GM10847 (cell line): ENCODE data around the gene ESPN.

ENCODE experiments used
- POLR2A ChIP-seq: IDR thresholded peaks from 2 replicates; pipeline ENCODE4 v1.6.1; 2011; ENCODE audit not compliant: insufficient read length; ENCODE audit errors: extremely low read depth

ESPN gene

DNA sequence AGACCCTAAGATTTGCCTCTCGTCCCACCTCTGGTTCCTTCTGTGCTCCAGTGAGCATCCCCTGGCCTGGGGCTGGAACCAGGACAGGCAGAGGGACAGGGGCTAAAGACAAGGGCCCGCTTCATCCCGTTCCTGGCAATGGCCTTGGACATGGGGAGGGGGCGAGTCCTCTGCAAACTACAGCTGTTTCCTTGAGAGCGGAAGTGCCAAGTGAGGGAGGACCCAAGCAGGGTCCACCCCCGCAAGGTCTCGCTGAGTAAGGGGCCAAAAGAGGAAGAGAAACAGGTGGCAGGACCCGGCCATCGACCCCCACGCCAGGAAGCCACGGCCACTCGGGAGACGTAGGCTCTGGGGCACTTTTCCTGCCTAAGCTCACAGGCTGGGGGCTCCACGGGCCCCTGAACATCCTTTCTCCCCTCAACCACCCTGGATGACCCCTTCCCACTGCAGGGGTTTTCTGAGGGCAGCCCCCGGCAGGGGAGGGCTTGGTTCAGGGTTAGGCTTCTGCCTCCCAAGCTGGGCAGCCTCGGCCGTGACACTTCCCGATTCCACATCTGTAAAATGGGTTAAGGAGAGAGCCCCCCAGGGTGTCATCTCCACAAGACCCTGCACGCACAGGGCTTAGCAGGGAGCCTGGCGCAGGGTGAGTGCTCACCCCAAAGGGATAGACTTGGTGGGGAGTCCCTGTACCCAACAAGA lies 84.8 kb downstream of the ESPN start:
- no peak for TF ChIP-seq POLR2A

DNA sequence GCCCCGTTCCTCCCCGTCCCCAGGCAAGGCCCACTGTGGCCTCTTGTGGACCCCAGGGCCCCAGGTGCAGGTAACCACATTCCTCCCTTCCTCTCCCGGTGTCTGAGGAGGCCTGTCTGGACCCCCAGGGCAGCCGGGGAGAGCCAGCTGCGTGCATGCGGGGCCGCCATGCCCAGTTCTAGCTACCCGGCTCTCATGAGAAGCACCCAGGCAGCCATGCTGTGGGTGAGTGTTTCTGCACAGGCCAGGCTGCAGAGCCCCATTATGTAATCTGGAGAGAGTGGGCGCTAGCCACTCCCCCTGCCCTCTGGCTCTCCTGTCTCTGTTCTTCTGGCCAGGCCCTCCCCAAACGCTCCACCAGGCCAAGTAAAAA lies 85.3 kb downstream of the ESPN start:
- no peak for TF ChIP-seq POLR2A

DNA sequence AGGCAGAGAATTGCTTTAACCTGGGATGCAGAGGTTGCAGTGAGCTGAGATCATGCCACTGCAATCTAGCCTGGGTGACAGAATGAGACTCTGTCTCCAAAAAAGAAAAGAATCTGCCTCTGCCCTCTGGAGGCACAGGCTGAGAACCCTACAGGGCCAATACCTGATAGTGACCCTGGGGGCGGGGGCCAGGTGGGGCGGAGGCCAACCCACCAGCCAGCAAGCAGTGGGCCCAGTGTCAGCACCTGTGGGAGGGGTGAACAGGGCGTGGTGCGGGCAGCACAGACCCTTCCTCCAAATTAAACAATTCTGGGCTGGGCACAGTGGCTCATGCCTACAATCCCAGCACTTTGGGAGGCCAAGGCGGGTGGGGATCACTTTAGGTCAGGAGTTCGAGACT lies 85.9 kb downstream of the ESPN start:
- TF ChIP-seq POLR2A = no peak
